Measurements from ENCODE around the gene CDC42BPG. TPM values are rescaled to one million over a fixed set of nuclear protein-coding genes. Genes with fewer than 3 reads are reported as not detected.

CDC42BPG gene
- total and polyA plus RNA-seq, 9 donors, result 0.35 to 9.5 (median 3.2) TPM

- no peak for DNase-seq
- 60 to 75% (median 64%) methylated on average over 8 of the region's 8 CpGs for WGBS, 3 donors
- peaks cover 6% of the 10 kb centered on the region for H3K4me1 ChIP-seq (ENCODE audit: insufficient read depth)
- TF ChIP-seq CTCF (IDR thresholded peaks at IDR 0.05) (no peak), EP300 (IDR thresholded peaks at IDR 0.05) (no peak), POLR2A (IDR thresholded peaks at IDR 0.05) (no peak)
- H3K4me3 ChIP-seq, result no peak overlapping the region
- no peaks in the 10 kb centered on the region for H3K27me3 ChIP-seq
- H3K36me3 ChIP-seq, result no peaks in the 10 kb centered on the region
- no peak overlapping the region for H3K27ac ChIP-seq
- intact Hi-C loops (cut with DNase I), result no loop called here
- no peaks in the 10 kb centered on the region for H3K9me3 ChIP-seq
These were observed 37.0 kb upstream of the CDC42BPG start for GRCh38 chr11:64881476-64881875.

- Histone ChIP-seq H3K27me3 (no peaks in the 10 kb centered on the region), H3K36me3 (no peaks in the 10 kb centered on the region), H3K27ac (no peak overlapping the region), H3K9me3 (no peaks in the 10 kb centered on the region), H3K4me1 (ENCODE audit: insufficient read depth) (peaks cover 12% of the 10 kb centered on the region), H3K4me3 (no peak overlapping the region)
- intact Hi-C loops (cut with DNase I), result no loop called here
- no peak for DNase-seq
- TF ChIP-seq CTCF (IDR thresholded peaks at IDR 0.05) (no peak), POLR2A (IDR thresholded peaks at IDR 0.05) (no peak), EP300 (IDR thresholded peaks at IDR 0.05) (no peak)
- WGBS, 3 donors, result 57 to 62% (median 59%) methylated on average over 14 of the region's 14 CpGs
These were observed 36.0 kb upstream of the CDC42BPG start for GRCh38 chr11:64880240-64881001.

- intact Hi-C loops (cut with DNase I), result no loop called here
- H3K9me3 ChIP-seq, result no peaks in the 10 kb centered on the region
- TF ChIP-seq EP300 (IDR thresholded peaks at IDR 0.05), result no peak
- DNase-seq, result no peak
- H3K4me1 ChIP-seq (ENCODE audit: insufficient read depth), result peaks cover 12% of the 10 kb centered on the region
- no peaks in the 10 kb centered on the region for H3K36me3 ChIP-seq
- WGBS, 3 donors, result 21 to 24% (median 24%) methylated on average over 16 of the region's 16 CpGs
- H3K27ac ChIP-seq, result peak overlapping the region in 1 of 2 donors; percentile 72
- peak overlapping the region; percentile 59 for H3K4me3 ChIP-seq
- H3K27me3 ChIP-seq, result no peaks in the 10 kb centered on the region
These were observed 34.9 kb upstream of the CDC42BPG start for GRCh38 chr11:64879244-64879900.

- H3K36me3 ChIP-seq, result no peaks in the 10 kb centered on the region
- H3K9me3 ChIP-seq, result no peaks in the 10 kb centered on the region
- H3K4me3 ChIP-seq, result peak within 1 kb of the TSS; percentile 59
- H3K27me3 ChIP-seq, result no peaks in the 10 kb centered on the region
- 0 to 1% (median 0%) methylated on average over 55 to 75 of the region's 75 CpGs for WGBS, 3 donors
- peak; percentile 99 to 100 (median 99) for DNase-seq
- H3K27ac ChIP-seq, result peak within 1 kb of the TSS in 1 of 2 donors; percentile 72
- intact Hi-C loops (cut with DNase I), result no loop called here
- TF ChIP-seq CTCF (IDR thresholded peaks at IDR 0.05) (peak; percentile 55 to 81 (median 73)), POLR2A (IDR thresholded peaks at IDR 0.05) (peak; percentile 92), EP300 (IDR thresholded peaks at IDR 0.05) (no peak)
- peaks cover 12% of the 10 kb centered on the region for H3K4me1 ChIP-seq (ENCODE audit: insufficient read depth)
These were observed 34.2 kb upstream of the CDC42BPG start, which contains the start of gene EHD1 for GRCh38 chr11:64878494-64879243. Gene EHD1, minus strand, starts transcription at chr11:64878621. Its CDS starts 157 bp downstream, at chr11:64878464.
